Cardiac fibroblast (primary cell): ENCODE data around the gene ABLIM2.
A peak's percentile ranks its signal among the peaks of the same experiment; 100 is the strongest.

ENCODE experiments used
- DNase-seq, 2 donors: peaks; one replicate each; pipeline versions ENCODE4 v3.0.0 to v3.0.0-alpha.2; 2010; ENCODE audit warnings: low read depth in 2 of 2
- H3K4me3 ChIP-seq, 2 donors: replicated peaks in 1 of 2; 1 replicate in 1 of 2; 2 replicates in 1 of 2; pipeline ENCODE4 v1.5.1; 2011; ENCODE audit warnings: low read depth in 2 of 2, low read length in 2 of 2, mild to moderate bottlenecking in 2 of 2, moderate library complexity in 1 of 2
- CTCF ChIP-seq: IDR thresholded peaks from one replicate; pipeline ENCODE4 v1.5.1; 2011; ENCODE audit warnings: low read depth, mild to moderate bottlenecking, low read length, inconsistent platforms

Gene ABLIM2

DNA sequence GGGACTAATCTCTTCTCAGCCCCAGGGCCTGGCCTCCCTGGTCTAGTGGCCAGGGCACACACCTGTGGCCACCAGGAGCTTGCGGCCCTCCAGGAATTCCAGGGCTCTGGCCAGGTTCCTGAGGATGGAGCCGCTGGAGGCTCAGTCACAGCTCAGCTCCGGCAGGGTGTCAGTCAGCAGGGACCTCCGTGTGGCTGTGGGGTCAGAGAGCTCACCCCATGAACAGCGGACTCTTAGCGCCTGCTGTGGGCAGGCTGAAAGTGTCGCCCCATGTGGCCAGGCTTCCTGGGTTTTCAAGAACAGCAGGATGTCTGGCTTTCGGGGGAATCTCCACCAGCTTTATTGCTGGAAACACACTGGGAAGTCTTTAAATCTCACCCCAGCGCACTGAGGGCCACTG, 21.2 kb upstream of the ABLIM2 start:
- DNase-seq: no peak
- no peak overlapping the region for H3K4me3 ChIP-seq
- no peak for TF ChIP-seq CTCF

DNA sequence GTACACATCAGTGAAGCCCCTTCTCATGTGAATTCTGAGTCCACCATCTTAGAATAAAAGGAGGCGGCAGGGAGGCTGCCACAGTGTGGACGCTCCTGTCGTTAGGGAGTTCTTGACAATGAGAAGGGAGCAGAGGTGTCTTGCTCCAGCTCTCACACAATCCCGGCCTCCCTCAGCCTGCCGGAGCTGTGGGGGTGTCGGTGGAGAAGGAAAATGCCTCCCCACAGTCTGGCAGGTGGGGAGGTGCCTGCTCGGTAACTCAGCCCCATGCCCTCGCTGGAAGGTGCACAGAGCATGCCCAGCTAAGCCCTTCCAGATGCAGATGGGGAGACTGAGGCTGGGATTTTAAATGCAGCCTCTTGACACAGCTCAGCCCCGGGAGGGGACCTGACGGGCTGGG, 20.5 kb upstream of the ABLIM2 start:
- no peak for DNase-seq
- H3K4me3 ChIP-seq: no peak overlapping the region
- TF ChIP-seq CTCF: no peak

DNA sequence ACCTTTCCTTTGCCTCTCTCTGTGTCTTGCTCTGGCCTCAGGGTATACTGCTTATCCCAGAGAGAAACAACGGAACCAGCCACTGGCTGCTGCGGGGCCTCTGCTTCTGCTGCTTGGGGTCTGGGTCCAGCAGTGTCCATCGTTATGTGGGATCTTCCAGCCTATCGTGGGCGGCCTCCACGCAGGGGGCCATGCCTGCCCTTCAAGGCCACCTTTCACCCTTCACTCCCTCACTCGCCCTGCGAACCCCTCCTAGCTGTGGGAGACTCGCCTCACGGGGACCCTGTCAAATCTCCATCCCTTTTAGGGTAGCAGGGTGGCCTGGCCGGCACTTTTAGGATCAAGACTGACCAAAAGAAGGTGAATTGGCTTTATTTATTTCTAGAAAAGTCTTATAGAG, 19.3 kb upstream of the ABLIM2 start:
- H3K4me3 ChIP-seq: no peak overlapping the region
- no peak for DNase-seq
- TF ChIP-seq CTCF: no peak

DNA sequence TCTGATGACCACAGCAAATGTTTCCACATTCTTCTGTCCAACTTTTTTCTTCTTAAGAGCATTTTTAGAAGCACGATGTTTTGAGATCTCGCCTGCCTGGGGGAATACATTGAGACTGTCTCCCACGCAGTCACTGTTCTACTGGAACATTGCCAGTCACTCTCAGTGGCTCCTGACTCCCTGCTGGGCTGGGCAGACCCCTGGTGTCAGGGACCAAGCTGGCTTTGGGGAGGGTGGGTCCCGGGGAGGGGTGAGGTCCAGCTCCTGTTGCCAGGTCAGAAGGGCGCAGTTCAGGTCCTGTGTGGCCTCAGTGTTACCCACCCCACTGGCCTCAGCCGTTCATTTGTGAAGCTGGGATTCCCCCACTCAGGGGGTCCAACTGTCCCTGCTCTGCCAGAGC, 18.9 kb upstream of the ABLIM2 start:
- no peak overlapping the region for H3K4me3 ChIP-seq
- DNase-seq: no peak
- no peak for TF ChIP-seq CTCF

- H3K4me3 ChIP-seq: no peak overlapping the region
- DNase-seq: peak; percentile 74 to 80
- TF ChIP-seq CTCF: peak; percentile 98
These were observed 18.2 kb upstream of the ABLIM2 start for GRCh38 chr4:8176547-8177399.

GRCh38 chr4:8175686-8176085, 17.1 kb upstream of the ABLIM2 start:
- H3K4me3 ChIP-seq: no peak overlapping the region
- TF ChIP-seq CTCF: no peak
- no peak for DNase-seq

- TF ChIP-seq CTCF: no peak
- H3K4me3 ChIP-seq: no peak overlapping the region
- no peak for DNase-seq
These were observed 16.4 kb upstream of the ABLIM2 start for GRCh38 chr4:8174970-8175369.
